NCI-H1048 (cell line): Measurements from ENCODE around the gene CORIN.

Experiments
- DNase-seq: peaks from one replicate; lab custom pipeline; 2025; lab: John Stamatoyannopoulos, UW

The CORIN gene

GRCh38 chr4:47690611-47691010 is 147.3 kb downstream of the CORIN start:
- DNase-seq, result no peak

GRCh38 chr4:47686294-47686872 is 151.5 kb downstream of the CORIN start:
- DNase-seq, result peak; percentile 19

- no peak for DNase-seq
Observed at GRCh38 chr4:47675806-47676205, 162.1 kb downstream of the CORIN start.

- no peak for DNase-seq
Observed at GRCh38 chr4:47674144-47674543, 163.7 kb downstream of the CORIN start.

GRCh38 chr4:47672696-47673095 is 165.2 kb downstream of the CORIN start:
- no peak for DNase-seq

- no peak for DNase-seq
Observed at GRCh38 chr4:47669946-47670345, 167.9 kb downstream of the CORIN start.

- DNase-seq, result peak; percentile 12
Observed at GRCh38 chr4:47668810-47669408, 169.0 kb downstream of the CORIN start.

- no peak for DNase-seq
Observed at GRCh38 chr4:47668256-47668655, 169.6 kb downstream of the CORIN start.

GRCh38 chr4:47667552-47667951 is 170.3 kb downstream of the CORIN start:
- DNase-seq, result no peak

GRCh38 chr4:47664051-47664826 is 173.6 kb downstream of the CORIN start:
- DNase-seq, result no peak

- no peak for DNase-seq
Observed at GRCh38 chr4:47662975-47663374, 174.9 kb downstream of the CORIN start.

- DNase-seq, result no peak
Observed at GRCh38 chr4:47661741-47662140, 176.1 kb downstream of the CORIN start.

GRCh38 chr4:47659342-47659741 is 178.5 kb downstream of the CORIN start:
- no peak for DNase-seq

- DNase-seq, result no peak
Observed at GRCh38 chr4:47654972-47655693, 182.7 kb downstream of the CORIN start.

GRCh38 chr4:47652092-47652491 is 185.8 kb downstream of the CORIN start:
- no peak for DNase-seq

GRCh38 chr4:47651231-47651630 is 186.6 kb downstream of the CORIN start:
- DNase-seq, result no peak

- DNase-seq, result no peak
Observed at GRCh38 chr4:47650584-47651130, 187.2 kb downstream of the CORIN start.

GRCh38 chr4:47647544-47647943 is 190.3 kb downstream of the CORIN start:
- no peak for DNase-seq

- no peak for DNase-seq
Observed at GRCh38 chr4:47647029-47647428, 190.8 kb downstream of the CORIN start.

GRCh38 chr4:47646372-47646771 is 191.5 kb downstream of the CORIN start:
- no peak for DNase-seq

GRCh38 chr4:47643845-47644244 is 194.0 kb downstream of the CORIN start:
- no peak for DNase-seq

GRCh38 chr4:47642985-47643760 is 194.7 kb downstream of the CORIN start:
- no peak for DNase-seq
